ENCODE data around the gene TOR3A. TPM values are rescaled to one million over a fixed set of nuclear protein-coding genes. Genes with fewer than 3 reads are reported as not detected.
"Not testable (repeated sequence)": the region's sequence is repeated elsewhere in the genome, so short reads cannot be mapped to it uniquely, and the experiment has no call there.

TOR3A gene
- total RNA-seq, 2 experiments from 2014 or later, result 41.5 to 45.1 TPM

- Mint-ChIP-seq H3K9me3 (no peaks in the 10 kb centered on the region), H3K4me3 (peak overlapping the region; percentile 81), H3K27ac (peak overlapping the region; percentile 96), H3K36me3 (peaks cover 12% of the 10 kb centered on the region), H3K4me1 (peaks cover 14% of the 10 kb centered on the region), H3K27me3 (no peaks in the 10 kb centered on the region)
- ATAC-seq (ENCODE audit: low read depth) (peak; percentile 99), DNase-seq (peak; percentile 49)
- POLR2A ChIA-PET, result interaction anchor here (0.7 to 1.0 kb wide), 2 partner anchors 82 to 164 kb away, joined by 4 to 5 read pairs; partner anchors contain the start of gene SOAT1
Measured at GRCh38 chr1:179129702-179130473, 48.0 kb downstream of the TOR3A start.

GRCh38 chr1:179135168-179135567, 53.3 kb downstream of the TOR3A start:
- H3K27ac Mint-ChIP-seq; H3K27me3 Mint-ChIP-seq; H3K9me3 Mint-ChIP-seq; DNase-seq; POLR2A ChIA-PET; ATAC-seq (ENCODE audit: low read depth); H3K4me1 Mint-ChIP-seq; H3K4me3 Mint-ChIP-seq: not testable (repeated sequence)
- peaks cover 15% of the 10 kb centered on the region for H3K36me3 Mint-ChIP-seq

- H3K9me3 Mint-ChIP-seq; H3K27ac Mint-ChIP-seq; DNase-seq; ATAC-seq (ENCODE audit: low read depth); H3K27me3 Mint-ChIP-seq; POLR2A ChIA-PET; H3K4me3 Mint-ChIP-seq; H3K36me3 Mint-ChIP-seq; H3K4me1 Mint-ChIP-seq: not testable (repeated sequence)
Measured at GRCh38 chr1:179135707-179136106, 53.8 kb downstream of the TOR3A start.

GRCh38 chr1:179137617-179138255, 55.9 kb downstream of the TOR3A start:
- Mint-ChIP-seq H3K27ac (no peak overlapping the region), H3K9me3 (no peaks in the 10 kb centered on the region), H3K4me1 (peaks cover 14% of the 10 kb centered on the region), H3K4me3 (no peak overlapping the region), H3K36me3 (peaks cover 7% of the 10 kb centered on the region), H3K27me3 (no peaks in the 10 kb centered on the region)
- no peak for DNase-seq
- no peak for ATAC-seq (ENCODE audit: low read depth)
- POLR2A ChIA-PET, result no interaction called here

GRCh38 chr1:179138755-179139154, 56.9 kb downstream of the TOR3A start:
- DNase-seq; H3K27me3 Mint-ChIP-seq; H3K4me3 Mint-ChIP-seq; H3K36me3 Mint-ChIP-seq; POLR2A ChIA-PET; H3K27ac Mint-ChIP-seq; ATAC-seq (ENCODE audit: low read depth); H3K9me3 Mint-ChIP-seq: not testable (repeated sequence)
- H3K4me1 Mint-ChIP-seq, result peaks cover 18% of the 10 kb centered on the region

- peaks cover 26% of the 10 kb centered on the region for H3K4me1 Mint-ChIP-seq
- H3K27ac Mint-ChIP-seq, result peak overlapping the region; percentile 75
- peaks cover 12% of the 10 kb centered on the region for H3K36me3 Mint-ChIP-seq
- peak; percentile 32 for ATAC-seq (ENCODE audit: low read depth)
- H3K4me3 Mint-ChIP-seq, result peak overlapping the region; percentile 68
- no peak for DNase-seq
- no peaks in the 10 kb centered on the region for H3K9me3 Mint-ChIP-seq
- no peaks in the 10 kb centered on the region for H3K27me3 Mint-ChIP-seq
- POLR2A ChIA-PET, result interaction anchor here (0.6 to 0.9 kb wide), 2 partner anchors 224 to 225 kb away, joined by 3 to 4 read pairs; partner anchors contain the start of gene AXDND1
Measured at GRCh38 chr1:179141592-179142251, 59.9 kb downstream of the TOR3A start.

GRCh38 chr1:179142889-179143299, 61.0 kb downstream of the TOR3A start:
- Mint-ChIP-seq H3K27me3 (no peaks in the 10 kb centered on the region), H3K36me3 (peaks cover 12% of the 10 kb centered on the region), H3K27ac (peak overlapping the region; percentile 78), H3K4me1 (peaks cover 26% of the 10 kb centered on the region), H3K9me3 (no peaks in the 10 kb centered on the region), H3K4me3 (peak overlapping the region; percentile 16)
- DNase-seq, result no peak
- ATAC-seq (ENCODE audit: low read depth), result peak; percentile 28
- POLR2A ChIA-PET, result no interaction called here

- Mint-ChIP-seq H3K9me3 (no peaks in the 10 kb centered on the region), H3K27ac (no peak overlapping the region), H3K36me3 (peaks cover 14% of the 10 kb centered on the region), H3K4me3 (no peak overlapping the region), H3K4me1 (peaks cover 26% of the 10 kb centered on the region), H3K27me3 (no peaks in the 10 kb centered on the region)
- POLR2A ChIA-PET, result no interaction called here
- DNase-seq (no peak), ATAC-seq (ENCODE audit: low read depth) (no peak)
Measured at GRCh38 chr1:179143322-179143721, 61.5 kb downstream of the TOR3A start.

GRCh38 chr1:179144626-179145025, 62.8 kb downstream of the TOR3A start:
- POLR2A ChIA-PET, result no interaction called here

GRCh38 chr1:179145521-179145920, 63.7 kb downstream of the TOR3A start:
- ATAC-seq (ENCODE audit: low read depth) (peak; percentile 63), DNase-seq (no peak)
- H3K4me3 Mint-ChIP-seq, result no peak overlapping the region
- peaks cover 13% of the 10 kb centered on the region for H3K36me3 Mint-ChIP-seq
- POLR2A ChIA-PET, result no interaction called here
- H3K4me1 Mint-ChIP-seq, result peaks cover 24% of the 10 kb centered on the region
- H3K27me3 Mint-ChIP-seq, result no peaks in the 10 kb centered on the region
- peak overlapping the region; percentile 33 for H3K27ac Mint-ChIP-seq
- no peaks in the 10 kb centered on the region for H3K9me3 Mint-ChIP-seq

More at GRCh38 chr1:179144626-179145025, 62.8 kb downstream of the TOR3A start:
- peaks cover 26% of the 10 kb centered on the region for H3K4me1 Mint-ChIP-seq
- no peak overlapping the region for H3K4me3 Mint-ChIP-seq
- H3K27ac Mint-ChIP-seq, result no peak overlapping the region
- no peak for DNase-seq
- ATAC-seq (ENCODE audit: low read depth), result no peak
- H3K36me3 Mint-ChIP-seq, result peaks cover 11% of the 10 kb centered on the region
- no peaks in the 10 kb centered on the region for H3K9me3 Mint-ChIP-seq
- H3K27me3 Mint-ChIP-seq, result no peaks in the 10 kb centered on the region

Other genes starting within 250 kb of the TOR3A start
- not detected for gene ANGPTL1, start 211.0 kb upstream of the TOR3A start, total RNA-seq
- gene FAM20B, start 56.2 kb upstream of the TOR3A start, total RNA-seq, result 10 to 100 TPM; 35.0 to 37.1 TPM
- 10 to 100 TPM in 1 of 2 experiments, 1 to 10 TPM in 1; 9.7 to 11.2 TPM for gene ABL2, start 147.6 kb downstream of the TOR3A start, total RNA-seq
- 10 to 100 TPM; 58.3 to 62.8 TPM for gene SOAT1, start 211.7 kb downstream of the TOR3A start, total RNA-seq

All from activated naive CD8-positive, alpha-beta T cell treated with anti-CD3 and anti-CD28 coated beads, Interleukin-2, amount 10 ng/mL, durations not matched to agents 7 days and 5 days (primary cell).